A204.1 (cell line): ENCODE data around the gene KLF1.
"Not testable (repeated sequence)": the region's sequence is repeated elsewhere in the genome, so short reads cannot be mapped to it uniquely, and the experiment has no call there.

Experiments used
- FAIRE-seq: peaks from 2 replicates; lab custom pipeline; 2012; peaks lifted over from hg19 to GRCh38; lab: Jason Lieb, UNC

KLF1 gene

GRCh38 chr19:12886969-12887747 is at the start of gene KLF1:
Gene KLF1, minus strand, starts transcription at chr19:12887201. Its CDS starts 61 bp downstream, at chr19:12887140.
- FAIRE-seq: no peak

- FAIRE-seq: no peak
Measured at GRCh38 chr19:12936582-12936981, 49.6 kb upstream of the KLF1 start.

GRCh38 chr19:12935071-12935470 is 48.1 kb upstream of the KLF1 start:
- no peak for FAIRE-seq

GRCh38 chr19:12933287-12934072 is 46.5 kb upstream of the KLF1 start, which contains the start of gene FARSA:
Gene FARSA, minus strand, starts transcription at chr19:12933711. Its CDS starts 15 bp downstream, at chr19:12933696.
- no peak for FAIRE-seq

DNA sequence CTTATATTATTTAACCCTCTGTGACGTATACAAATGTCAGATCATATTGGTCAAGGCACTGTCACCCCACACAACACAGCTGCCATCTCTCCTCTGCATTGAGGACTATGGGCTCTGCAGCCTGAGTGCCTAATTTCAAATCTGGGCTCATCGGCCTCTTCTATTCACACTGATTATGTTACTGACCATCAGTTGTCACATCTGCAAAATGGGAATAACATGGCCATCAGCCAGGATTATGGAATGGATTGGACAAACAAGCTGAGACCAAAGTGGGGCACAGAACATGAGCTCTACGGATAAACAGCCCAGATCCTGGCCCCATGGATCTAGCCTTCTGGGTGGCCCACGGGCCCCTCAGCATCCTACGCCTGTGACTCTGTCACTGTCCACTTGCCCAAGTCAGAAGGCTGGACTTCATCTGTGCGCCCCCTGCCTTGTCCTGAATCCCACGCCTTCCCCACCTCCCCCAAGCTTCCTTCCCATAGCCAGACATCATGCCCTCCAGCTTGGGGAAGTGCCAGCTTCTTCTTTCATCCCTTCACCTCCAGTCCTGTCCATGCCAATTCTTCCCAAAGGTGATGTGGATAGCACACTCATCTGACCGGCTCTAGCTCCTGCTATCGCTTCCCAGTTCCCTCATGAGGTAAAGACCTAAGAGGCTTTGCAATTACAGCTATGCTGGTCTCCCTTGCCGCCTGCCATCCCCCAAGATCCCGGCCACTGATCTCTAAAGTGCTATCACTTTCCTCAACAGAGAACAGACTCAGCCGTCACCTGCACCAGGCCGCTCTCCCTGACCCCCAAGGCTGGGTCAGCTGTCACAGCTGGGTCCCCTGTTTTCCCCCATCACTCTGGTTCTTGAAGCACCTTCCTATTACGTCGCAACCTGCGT is 45.6 kb upstream of the KLF1 start:
- FAIRE-seq: no peak

GRCh38 chr19:12930002-12930645 is 43.1 kb upstream of the KLF1 start:
- no peak for FAIRE-seq

GRCh38 chr19:12924621-12925310 is 37.8 kb upstream of the KLF1 start:
- FAIRE-seq: no peak

GRCh38 chr19:12922959-12923358 is 36.0 kb upstream of the KLF1 start:
- FAIRE-seq: no peak

DNA sequence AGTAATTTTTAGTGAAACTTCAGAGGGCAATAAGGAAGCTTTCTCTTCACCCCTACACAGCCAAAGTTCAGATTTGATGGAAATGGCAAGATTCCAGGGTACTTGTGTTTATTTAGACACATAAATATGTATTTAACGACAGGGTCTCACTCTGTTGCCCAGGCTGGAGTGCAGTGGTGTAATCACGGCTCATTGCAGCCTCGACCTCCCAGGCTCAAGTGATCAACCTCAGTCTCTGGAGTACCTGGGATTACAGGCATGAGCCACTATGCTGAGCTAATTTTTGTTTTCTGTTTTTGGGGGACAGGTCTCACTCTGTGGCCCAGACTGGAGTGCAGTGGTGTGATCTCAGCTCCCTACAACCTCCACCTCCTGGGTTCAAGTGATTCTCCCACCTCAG is 34.0 kb upstream of the KLF1 start:
- FAIRE-seq: no peak

DNA sequence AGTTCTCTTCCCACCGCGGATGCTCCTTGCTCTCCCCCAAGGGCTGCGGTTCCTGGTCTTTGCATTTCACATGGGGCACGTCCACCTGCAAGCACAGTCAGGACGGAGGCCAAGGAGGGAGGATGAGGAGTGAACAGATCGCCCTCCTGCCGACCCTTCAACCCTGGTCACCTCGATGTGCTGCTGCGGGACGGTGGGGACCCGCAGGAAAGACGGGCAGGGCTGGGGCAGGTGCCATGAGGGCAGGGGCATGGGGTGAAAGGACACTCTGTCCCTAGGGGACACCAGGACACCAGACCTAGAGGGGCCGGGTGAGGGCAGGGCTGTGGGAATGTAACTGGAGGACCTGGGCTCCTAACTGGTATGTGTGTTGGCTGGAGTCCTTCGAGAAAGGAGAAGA is 31.3 kb upstream of the KLF1 start:
- no peak for FAIRE-seq

DNA sequence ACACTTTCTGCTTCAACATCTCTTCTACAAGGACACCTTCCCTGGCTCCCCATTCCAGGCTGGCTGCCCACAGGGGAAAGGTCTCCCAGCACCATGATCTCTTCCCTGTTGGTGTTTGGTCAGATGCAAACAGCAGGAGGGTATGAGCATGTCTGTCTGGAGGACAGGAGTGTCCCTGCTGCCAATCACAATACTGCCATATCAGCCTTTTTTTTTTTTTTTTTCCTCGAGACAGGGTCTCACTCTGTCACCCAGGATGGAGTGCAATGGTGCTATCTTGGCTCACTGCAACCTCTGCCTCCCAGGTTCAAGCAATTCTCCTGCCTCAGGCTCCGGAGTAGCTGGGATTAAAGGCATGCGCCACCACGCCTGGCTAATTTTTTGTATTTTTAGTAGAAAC is 28.9 kb upstream of the KLF1 start:
- not testable (repeated sequence) for FAIRE-seq

GRCh38 chr19:12913851-12914690 is 27.1 kb upstream of the KLF1 start:
- no peak for FAIRE-seq

DNA sequence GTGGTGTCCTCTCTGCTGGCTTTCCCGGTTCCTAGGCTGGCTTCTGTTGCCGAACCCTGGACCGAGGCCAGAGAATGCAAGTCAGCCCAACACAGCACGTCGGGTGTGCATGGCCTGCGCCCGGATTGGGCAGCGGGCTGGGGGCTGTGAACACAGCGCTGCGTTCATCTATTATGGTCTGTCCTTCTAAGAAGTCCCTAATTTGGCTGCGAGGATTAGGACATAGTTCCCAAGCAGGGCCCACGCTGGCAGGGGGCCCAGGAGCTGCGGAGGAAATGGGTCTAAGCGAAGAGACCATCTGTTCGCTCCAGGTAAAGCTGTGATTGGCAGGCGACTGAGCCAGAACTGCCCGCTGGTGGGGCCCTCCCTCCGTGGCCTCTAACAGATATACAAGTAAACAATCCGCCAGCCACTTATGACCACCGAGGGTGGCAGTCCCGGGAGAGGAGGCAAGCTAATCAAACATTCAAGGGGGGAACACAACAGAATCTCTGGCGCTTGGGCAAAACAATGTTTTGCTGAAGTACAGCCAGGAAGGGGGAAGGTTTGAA is 26.1 kb upstream of the KLF1 start:
- FAIRE-seq: no peak

DNA sequence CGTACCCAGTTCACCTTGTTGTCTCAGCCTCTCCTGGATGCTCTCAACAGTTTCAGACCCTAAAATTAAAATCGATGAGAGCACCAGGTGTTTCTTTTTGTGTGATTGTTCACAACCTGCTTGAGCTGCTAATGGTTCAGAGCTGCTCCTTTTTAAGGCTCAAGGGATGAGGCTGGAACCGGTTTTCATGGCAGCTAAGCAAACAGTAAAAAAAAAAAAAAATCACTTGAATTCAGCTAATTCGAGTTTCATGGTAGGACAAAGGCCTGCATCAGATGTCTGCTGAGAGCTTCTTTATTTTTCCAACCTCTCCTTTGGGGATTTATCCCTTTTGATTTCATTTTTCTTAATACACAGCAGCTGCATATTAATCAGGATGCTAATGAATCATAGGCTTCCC is 25.6 kb upstream of the KLF1 start:
- FAIRE-seq: no peak

- no peak for FAIRE-seq
Measured at GRCh38 chr19:12907166-12907565, 20.2 kb upstream of the KLF1 start.

- no peak for FAIRE-seq
Measured at GRCh38 chr19:12899891-12900518, 13.0 kb upstream of the KLF1 start.

GRCh38 chr19:12896460-12896859 is 9.5 kb upstream of the KLF1 start:
- no peak for FAIRE-seq

DNA sequence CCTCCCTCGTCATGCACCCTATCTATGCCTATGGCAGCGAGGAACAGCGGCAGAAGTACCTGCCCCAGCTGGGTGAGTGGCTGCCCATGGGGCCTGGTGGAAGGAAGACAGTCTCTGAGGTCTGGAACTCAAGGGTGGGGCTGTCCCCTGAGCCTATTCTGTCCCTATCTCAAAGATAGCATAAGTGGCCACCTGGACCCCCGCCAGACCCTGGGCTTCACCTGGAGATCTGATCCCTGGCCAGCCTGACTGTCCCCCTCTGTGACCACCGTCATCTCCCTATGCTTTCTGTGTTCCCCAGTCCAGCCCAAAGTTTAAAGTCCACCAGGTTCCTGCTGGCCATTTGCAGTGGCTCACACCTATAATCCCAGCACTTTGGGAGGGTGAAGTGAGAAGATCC is 6.6 kb upstream of the KLF1 start:
- no peak for FAIRE-seq

DNA sequence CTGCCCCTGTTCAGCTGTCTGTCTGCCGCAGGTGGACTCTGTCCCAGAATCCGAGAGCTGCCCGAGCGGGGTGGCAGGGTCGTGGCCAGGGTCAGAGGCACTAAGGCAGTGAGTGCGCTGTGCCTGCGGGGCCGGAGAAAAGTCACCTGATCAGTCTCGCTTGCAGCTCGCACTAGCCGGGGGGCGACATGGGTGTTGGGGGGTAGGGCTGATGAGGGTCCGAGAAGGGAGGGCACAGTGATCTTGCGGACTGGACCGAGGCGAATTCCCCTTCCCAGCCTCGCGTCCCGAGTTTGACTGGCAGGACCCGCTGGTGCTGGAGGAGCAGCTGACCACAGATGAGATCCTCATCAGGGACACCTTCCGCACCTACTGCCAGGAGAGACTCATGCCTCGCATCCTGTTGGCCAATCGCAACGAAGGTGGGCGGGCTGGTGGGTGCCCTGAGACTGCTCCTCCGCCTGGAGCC is 4.6 kb upstream of the KLF1 start:
- FAIRE-seq: no peak
